HK-2 (cell line): Measurements from ENCODE around the gene CBFA2T2.
"Not testable (repeated sequence)": the region's sequence is repeated elsewhere in the genome, so short reads cannot be mapped to it uniquely, and the experiment has no call there.

Experiments used
- DNase-seq: peaks from one replicate; pipeline ENCODE4 v3.0.0-alpha.2; 2018; ENCODE audit not compliant: unreplicated experiment

Gene CBFA2T2

DNA sequence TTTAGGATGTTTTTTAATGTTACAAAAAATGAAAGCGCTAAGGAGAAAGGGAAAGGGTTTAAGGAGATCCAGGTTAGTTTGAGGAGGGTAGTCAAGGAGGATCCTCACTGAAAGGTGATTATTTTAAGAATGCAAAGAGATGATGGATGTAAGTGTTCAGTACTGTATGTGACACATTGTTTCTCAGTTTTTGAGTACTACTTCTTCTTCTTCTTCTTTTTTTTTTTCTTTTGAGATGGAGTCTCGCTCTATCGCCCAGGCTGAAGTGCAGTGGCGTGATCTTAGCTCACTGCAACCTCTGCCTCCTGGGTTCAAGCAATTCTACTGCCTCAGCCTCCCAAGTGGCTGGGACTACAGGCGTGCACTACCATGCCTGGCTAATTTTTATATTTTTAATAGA, 83.4 kb downstream of the CBFA2T2 start:
- DNase-seq: not testable (repeated sequence)

DNA sequence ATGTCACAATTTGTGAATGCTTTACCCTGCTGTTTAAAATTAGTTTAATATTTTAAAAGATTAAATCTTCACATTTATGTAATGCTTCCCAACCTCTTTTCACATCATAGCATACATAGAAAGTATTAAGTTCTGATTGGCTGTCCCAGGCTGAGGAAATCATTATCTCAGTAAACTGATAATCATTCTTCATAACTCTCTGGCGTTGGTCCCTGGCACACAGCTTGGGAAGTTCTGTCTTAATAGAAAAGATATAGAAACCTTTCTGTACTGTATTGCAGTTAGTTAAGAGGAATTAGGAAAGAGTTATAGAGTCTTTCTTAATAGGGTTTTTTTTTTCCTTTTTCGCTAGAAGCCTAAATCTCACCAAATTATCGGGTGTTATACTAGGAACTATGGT, 85.4 kb downstream of the CBFA2T2 start:
- DNase-seq: no peak

DNA sequence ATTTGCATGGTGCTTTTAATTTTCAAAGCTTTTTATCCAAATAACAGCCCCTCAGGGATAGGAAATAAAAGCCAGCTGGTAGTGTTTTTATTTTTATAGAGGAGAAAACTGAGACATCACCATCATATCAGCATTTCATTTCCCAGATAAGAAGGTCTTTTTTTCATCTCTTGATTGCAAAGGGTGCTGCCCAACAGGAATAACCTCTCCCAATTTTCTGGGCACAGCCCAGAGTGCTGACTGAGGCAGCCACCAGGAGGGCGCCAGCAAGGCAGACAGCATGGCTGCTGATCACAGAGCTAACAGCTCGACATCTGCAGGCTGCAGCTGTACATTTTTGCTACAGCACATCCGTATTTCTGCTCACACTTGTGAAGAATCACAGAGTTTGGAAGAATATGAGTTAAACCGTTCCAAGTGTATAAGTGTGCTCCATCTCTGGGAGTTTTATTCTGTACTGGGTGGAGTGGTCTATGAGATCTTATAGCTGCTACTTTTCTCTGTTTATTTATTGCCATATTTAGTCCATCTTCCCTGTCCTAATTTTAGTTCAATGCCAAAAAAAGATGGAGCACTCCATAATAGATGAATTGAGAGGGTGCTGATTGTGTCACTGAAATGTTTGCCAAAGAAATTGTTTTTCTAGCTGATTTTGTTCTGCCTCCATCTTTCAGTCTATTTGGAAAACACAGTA, 86.7 kb downstream of the CBFA2T2 start:
- no peak for DNase-seq

DNA sequence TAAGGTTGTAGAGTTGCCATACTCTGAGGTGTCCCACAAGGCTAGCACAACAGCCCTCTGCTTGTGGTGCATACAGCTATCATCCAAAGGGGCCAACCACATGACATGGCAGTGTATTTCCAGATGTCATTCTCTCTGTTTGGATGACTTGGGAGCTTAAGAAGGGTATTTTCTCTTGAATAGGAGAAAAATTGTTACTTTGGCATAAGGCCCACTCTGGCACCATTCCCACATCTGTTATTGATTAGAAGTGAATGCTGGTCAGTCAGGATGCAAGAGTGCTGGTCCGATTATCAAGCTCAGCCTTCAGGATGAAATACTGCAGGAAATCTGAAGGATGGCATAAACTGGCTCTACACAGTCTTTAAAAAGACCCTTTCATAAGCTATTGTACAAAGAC, 88.6 kb downstream of the CBFA2T2 start:
- DNase-seq: no peak

DNA sequence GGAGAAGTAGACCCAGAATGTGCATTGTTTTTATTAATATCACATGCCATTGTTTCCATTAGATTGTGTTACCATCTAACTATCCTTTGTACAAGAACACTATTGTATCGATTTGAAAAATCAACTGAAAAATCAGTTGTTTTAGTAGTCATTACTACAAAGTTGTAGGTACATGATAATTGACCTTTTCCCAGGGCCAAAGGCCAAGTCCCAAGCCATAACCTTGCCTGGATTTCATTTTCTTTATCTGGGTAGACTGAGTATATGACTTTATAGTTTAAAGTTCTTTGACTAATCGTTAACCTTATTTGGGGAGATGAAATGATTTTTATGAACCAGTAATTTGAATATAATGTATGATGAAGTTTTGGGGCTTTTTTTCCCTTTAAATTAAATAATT, 93.2 kb downstream of the CBFA2T2 start:
- DNase-seq: no peak

DNA sequence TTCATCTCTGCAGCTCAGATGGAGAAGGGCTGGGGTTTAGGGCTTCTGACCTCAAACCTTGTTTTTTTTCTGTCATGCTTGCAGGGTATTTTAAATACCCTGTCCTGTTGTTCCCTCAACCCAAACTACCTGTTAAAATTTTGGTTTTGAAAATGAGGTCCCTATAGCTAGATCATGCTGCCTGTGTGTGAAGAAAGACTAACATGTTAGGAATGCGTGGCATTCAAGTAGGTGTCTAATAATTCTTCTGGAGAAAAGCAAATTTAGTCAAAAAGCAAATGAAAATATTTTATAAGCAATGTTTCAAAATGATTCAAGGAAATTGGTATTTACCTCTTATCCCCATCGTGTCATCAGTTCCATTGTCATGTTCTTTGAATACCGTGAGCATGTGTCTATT, 95.1 kb downstream of the CBFA2T2 start:
- DNase-seq: no peak

DNA sequence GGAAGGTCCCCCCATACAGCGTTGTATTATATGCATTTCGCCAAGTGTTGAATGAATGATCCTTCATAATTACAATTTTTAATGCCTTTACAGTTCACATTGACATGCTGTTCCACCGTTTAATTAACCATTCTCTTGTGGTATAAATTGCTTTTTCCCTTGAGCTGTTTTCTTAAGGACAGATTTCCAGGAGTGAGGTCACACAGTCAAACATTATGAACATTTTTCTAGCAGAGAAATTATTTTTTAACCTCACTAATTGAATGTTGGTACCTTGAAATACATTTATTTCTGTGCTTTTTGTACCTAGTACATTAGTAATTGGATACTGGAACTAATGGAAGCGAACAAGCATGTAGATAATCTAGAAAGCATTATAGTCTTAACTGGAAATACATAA, 95.5 kb downstream of the CBFA2T2 start:
- no peak for DNase-seq

DNA sequence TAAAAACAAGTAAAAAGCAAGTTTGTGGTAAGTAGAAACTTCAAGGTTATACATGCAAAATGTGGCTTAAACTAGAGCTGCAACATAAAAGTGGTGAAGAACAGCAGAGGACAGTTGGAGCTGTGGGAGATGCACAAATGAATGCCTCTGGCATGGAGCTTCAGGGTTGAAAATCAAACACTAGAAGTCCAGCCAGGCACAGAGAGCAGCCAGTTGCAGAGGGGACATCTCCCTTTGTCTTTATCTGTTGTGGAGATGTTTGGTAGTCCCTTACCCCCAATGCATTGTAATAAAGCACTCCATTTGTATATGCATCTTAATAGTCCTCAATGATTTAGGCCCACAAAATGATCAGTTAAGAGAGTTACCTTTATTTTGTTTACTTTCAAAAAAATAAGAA, 99.2 kb downstream of the CBFA2T2 start:
- no peak for DNase-seq

DNA sequence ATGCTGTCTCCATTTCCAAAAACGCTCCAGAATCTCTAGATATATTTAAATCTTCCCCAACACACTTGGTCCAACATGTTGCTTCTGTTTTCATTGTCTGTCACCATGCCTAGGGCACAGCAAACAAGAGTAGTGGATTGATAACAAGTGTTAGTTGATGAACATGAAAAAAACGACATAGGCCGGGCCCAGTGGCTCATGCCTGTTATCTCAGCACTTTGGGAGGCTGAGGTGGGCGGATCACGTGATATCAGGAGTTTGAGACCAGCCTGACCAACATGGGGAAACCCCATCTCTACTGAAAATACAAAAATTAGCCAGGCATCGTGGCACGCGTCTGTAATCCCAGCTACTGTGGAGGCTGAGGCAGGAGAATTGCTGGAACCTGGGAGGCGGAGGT, 102.0 kb downstream of the CBFA2T2 start:
- not testable (repeated sequence) for DNase-seq

DNA sequence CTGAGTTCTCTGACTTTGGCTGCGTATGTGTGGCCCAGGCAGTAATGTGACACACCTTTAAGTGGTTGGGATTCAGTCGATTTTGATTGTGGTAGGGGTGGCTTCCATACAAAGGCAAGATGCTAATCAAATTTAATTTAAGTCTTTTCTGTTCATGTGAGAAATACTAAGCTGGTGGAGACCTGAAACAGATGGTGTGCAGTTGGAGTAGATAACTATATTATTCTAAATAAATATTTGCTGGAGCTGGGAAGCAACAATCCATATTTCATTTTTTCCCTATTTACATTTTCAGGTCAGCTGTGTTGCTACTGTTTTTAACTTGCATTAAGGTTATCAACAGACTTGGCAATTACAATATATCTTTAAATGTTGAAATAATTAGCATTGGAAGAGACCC, 104.8 kb downstream of the CBFA2T2 start:
- no peak for DNase-seq

DNA sequence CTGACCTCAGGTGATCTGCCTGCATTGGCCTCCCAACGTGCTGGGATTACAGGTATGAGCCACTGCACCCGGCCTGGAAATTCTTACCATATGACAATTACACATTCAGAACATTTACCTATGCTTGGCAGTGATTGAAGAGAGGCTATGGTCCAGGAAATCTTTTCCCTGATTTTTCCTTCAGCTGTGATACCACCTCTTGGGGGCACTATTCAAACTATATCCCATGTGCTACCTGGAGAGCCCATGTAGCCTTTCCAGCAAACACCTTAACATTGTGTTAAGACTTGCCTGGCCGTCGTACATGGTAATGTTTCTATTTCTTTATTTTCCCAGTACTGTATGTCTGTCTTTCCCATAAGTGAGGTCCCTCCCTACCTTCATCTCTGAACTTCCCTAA, 110.5 kb downstream of the CBFA2T2 start:
- no peak for DNase-seq

DNA sequence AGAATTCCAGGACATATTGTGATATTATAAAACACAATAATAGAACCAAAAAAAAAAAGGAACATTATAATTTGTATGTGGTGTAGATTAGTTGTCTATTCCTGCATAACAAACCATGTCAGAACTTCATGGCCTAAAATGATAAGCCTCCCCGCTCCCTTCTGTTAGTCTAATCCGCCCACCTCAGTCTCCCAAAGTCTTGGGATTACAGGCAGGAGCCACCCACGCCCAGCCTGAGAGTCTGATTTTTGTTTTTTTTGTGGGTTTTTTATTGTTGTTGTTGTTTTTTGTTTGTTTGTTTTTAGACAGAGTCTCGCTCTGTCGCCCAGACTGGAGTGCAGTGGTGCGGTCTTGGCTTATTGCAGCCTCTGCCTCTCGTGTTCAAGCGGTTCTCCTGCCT, 111.1 kb downstream of the CBFA2T2 start:
- DNase-seq: no peak

DNA sequence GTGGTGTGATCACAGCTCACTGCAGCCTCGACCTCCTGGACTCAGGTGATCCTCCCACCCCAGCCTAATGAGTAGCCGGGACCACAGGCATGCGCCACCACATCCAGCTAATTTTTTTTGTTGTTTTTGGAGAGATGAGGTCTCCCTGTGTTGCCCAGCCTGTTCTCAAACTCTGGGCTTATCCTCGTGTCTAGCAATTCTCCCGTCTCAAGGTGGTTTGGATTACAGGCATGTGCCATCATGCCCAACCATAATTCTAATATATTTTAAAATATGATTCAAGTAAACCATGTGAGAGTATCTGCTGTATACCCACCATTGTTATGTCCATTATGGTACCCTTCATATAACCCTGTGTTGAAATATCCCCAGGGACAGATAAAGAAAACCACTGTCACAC, 112.0 kb downstream of the CBFA2T2 start:
- no peak for DNase-seq

DNA sequence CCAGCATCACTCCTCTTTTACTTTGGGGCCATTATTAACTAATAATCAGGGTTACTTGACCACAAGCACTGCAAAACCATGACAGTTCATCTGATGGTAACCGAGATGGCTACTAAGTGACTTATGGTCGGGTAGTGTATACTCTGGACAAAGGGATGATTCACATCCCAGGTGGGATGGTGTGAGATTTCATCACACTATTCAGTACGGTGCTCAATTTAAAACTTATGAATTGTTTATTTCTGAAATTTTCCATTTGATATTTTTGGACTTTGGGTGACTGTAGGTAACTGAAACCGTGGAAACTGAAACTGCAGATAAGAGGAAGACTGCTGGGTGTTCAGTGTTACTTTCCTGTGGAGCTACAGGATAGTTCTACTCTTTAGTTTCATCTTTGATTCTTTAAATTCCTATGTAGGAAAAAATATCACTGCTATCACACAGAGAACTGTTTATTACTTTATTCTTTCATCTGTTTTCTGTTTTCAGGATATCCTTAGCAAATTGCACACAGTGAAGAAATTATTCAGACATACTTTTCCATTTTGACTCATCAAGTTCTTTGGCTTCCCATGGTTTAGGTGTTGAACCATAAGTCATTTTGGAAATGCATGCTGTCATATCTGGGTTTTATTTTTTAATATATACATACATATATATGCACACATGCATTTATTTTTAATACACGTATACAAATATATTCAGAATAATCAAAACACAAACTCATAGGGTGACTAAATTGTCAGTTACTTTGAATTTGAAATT, 113.1 kb downstream of the CBFA2T2 start:
- no peak for DNase-seq

DNA sequence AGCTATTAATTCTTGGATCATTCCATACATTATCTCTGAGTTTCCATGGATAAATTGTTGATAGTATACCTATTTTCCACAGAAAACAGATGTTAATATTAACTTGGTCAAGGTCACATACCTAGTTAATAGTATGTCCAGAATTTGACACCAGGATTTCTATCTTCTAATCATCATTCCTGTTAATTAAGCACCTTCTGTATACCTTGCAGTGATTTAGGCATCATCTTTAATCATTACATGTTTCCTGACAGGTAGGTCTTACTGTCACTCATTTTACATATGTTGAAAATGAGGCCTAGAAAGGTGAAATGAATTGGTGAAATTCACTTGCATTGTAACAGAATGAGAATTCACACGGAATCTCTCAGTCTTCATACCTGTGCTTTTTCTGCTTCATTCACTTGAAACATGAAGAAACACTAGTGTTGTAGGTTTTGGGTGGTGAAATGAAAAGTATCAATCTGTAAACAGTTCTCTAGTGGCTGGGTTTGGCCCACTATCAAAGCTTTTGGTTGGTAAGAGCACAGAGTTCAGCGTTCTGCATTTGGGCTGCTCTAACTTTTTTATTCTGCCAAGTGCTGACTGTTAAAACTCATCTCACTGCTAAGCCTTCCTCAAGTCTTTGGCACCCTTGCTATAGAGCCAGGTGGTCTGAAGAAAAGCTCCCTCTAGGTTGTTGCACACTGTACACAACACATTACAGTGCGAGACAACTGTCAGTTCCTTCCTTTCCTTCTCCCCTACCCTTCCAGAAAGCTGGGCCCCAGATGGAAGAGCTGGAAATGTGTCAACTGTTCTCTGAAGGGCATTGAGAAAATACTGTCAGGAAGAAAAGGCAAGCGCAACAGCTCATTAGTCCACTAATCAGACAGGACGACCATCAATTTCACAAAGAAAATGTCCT, 114.4 kb downstream of the CBFA2T2 start:
- no peak for DNase-seq

DNA sequence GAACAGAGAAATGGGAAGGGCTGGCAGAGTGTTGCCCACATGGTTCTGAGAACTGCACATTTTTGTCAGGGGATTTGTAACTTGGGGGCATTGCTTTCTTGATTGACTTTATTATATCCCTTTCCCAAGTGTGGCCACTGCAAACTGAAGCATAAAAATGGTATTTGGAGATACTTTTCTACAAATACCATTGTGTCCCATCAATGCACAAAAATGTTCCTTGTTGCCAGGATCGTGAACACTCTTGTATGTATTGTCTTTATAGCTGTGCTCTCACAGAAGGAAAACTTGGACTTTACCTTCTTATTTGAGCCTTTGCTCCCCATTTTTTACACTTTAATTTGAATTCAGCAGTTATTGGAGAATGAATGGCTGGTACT, 115.1 kb downstream of the CBFA2T2 start:
- DNase-seq: no peak

DNA sequence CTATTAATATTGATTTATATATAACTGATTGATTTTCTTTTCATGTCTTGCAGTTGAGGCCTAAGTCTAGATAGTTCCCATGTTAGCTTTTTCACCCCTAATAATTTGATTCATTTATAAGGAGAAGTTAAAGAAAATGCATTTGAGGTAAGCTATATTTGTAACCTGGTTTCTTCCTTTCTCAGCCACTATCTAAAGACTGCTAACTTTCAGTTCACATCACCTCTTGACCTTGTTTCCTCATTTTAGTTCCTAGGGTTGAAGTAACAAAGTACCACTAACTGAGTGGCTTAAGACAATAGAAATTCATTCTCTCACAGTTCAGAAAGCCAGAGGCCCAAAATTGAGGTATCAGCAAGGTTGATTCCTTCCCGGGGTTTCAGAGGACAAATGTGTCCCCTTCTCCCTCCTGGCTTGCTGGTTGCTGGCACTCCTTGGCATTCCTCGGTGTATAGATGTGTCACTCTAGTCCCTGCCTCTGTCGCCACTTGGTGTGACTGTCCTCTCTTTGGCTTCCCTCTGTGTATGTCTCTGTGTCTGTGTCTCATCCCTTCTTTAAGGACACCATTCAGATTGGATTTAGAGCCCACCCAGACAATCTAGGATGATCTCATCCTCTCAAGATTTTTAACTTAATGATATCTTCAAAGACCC, 116.3 kb downstream of the CBFA2T2 start:
- DNase-seq: no peak

DNA sequence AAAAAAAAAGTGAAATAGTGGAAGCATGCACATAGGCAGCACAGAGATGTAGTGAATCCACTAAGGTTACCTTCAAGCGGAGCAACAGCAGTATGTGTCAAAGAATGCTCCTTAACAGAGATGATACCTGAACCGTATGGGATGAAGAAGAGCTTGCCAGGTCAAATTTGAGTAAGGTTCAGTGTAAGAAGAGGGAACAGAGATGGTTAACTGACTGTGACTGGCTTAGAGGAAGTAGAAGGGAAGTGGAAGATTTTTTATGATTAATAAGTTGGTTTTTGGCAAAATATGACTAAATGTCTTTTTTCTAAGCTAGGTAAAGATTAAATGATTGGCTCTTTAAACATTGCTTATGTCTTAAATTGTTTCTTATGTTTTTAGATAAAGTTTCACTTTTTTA, 119.6 kb downstream of the CBFA2T2 start:
- DNase-seq: no peak

DNA sequence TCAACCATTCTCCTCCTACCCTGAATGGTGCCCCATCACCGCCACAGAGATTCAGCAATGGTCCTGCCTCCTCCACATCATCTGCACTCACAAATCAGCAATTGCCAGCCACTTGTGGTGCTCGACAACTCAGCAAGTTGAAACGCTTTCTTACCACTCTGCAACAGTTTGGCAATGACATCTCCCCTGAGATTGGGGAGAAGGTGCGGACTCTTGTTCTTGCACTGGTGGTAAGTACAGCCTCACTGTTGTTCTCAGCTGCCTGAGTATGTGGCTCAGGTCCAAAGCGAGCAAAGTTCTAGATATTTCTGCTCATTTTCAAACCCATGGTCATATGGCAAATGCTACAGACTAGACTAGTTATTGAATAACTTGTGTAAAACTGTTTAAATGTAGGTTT, 121.2 kb downstream of the CBFA2T2 start:
- DNase-seq: no peak

DNA sequence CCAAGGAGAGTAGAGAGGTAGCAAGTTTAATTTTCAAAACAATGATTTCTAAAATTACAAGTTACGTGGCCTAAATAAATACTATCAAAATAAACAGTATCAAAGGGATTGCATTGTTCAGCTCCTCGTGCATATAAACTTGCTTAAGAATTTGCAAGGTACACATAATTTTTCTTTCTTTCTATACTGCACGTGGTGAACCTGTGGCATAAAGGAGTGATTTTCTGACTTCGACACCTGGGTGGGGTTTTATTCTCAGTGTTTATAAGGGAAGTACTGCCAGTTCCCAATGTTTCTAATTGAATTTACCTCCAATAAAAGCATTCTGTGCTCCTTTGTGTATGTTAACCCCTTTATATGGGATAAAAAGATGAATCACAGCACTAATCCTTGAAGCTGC, 122.1 kb downstream of the CBFA2T2 start:
- no peak for DNase-seq

DNA sequence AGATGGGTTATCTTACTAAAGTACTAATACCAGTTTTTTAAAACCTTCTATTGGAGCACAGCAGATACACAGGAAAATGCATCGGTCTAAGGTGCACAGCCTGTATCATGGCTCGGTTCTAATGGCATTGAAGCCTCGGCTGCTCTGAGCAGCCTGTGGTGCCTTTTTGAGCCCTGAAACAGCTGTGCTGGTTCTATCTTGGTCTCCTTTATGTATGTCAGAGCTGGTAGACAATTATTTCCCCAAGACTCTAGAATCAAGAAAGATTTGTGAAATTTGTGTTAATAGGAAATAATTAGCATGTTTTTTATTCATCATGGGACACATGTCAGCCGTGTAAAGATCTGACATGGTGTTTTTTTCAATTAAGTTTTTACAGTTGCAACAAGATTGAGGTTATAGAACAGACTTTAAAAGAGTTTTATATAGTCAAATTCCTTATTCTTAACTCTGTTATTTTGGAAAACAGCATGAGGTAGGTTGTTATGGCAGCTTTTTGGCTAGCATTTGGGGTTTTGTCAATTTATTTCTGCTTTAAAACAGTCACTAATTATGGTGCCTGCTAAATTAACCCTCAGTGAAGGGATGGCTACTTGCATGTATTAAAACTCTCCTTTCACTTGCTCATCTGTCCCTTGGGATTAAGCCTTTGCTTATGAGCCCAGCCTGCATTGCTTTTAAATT, 132.0 kb downstream of the CBFA2T2 start:
- DNase-seq: no peak
